ENCODE results near the gene C1QTNF12.

- no peak for TF ChIP-seq BHLHE40 (IDR thresholded peaks at IDR 0.05; ENCODE audit: borderline replicate concordance)
- TF ChIP-seq PKNOX1 (IDR thresholded peaks at IDR 0.05) = no peak
- TF ChIP-seq ELF4 (IDR thresholded peaks at IDR 0.05) = no peak
- TF ChIP-seq HDGF (IDR thresholded peaks at IDR 0.05; ENCODE audit: borderline replicate concordance) = no peak
These were observed 8.6 kb upstream of the C1QTNF12 start for GRCh38 chr1:1255078-1255477.

All from HEK293T (cell line).